NT2/D1 (cell line): ENCODE data around the gene OAT.

Experiments used
- SUZ12 ChIP-seq: IDR thresholded peaks from 2 replicates; pipeline ENCODE4 v1.6.1; 2011; ENCODE audit not compliant: insufficient read length, insufficient read depth; ENCODE audit errors: extremely low read depth
- ZNF274 ChIP-seq: IDR thresholded peaks from 2 replicates; pipeline ENCODE4 v1.6.1; 2011; ENCODE audit warnings: mild to moderate bottlenecking, low read depth, low read length

DNA sequence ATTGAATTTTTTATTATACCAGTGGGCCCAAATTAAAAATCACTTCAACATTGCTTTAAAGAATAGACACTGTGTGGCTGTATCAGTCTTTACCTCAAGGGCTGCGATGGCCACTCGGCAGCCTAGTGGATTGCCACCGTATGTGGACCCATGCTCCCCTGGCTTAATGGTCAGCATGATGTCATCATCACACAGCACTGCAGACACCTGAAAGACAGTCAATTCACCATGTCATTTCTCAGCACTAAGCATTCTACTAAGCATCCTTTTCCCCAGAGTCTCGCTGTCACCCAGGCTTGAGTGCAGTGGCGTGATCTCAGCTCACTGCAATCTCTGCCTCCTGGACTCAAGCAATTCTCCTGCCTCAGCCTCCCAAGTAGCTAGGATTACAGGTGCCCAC lies 17.1 kb downstream of the OAT start:
- TF ChIP-seq SUZ12 (no peak), ZNF274 (no peak)
